ENCODE data around the gene PM20D1.
"Not testable (repeated sequence)": the region's sequence is repeated elsewhere in the genome, so short reads cannot be mapped to it uniquely, and the experiment has no call there.

PM20D1 gene

DNA sequence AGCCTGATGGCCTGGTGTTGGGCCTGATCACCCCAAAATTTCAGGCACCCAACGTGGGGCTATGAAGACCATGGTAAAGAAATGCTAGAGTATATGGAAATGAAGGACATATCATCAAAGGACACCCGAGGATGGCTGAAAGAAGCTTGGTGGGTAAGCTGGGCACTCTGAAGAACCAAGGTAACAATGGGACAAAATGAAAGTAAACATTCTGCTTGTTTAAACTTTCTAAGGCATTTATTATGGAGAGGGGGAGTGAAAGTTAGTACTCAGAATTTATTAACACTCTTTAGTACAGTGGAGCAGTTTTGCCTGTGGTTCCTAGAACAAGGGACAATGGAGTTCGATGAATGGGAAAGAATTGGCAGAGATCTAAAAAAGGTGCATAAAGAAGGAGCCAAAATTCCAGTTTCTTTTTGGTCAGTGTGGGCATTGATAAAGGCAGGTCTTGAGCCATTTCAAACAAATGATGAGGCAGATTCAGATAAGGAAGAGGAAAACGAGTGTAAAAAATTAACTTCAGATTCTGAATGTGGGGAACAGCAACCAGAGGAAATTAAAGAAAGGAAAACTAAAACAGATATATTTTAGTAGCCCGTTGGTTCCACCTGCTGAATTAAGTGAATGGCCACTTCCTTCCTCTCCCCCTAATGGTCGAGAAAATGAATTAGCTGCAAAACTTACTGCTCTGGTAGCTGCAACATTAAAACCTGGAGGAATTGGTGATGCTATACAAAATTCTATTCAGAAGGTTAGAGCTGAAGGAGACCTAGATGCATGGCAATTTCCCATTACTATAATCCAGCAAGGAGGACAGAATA, 8.4 kb upstream of the PM20D1 start:
- no peak for TF ChIP-seq POLR2A (IDR thresholded peaks at IDR 0.05; ENCODE audit: low read depth, low read length)
- no peak for DNase-seq (ENCODE audit: insufficient read length, low spot score)
- no peak for FAIRE-seq

DNA sequence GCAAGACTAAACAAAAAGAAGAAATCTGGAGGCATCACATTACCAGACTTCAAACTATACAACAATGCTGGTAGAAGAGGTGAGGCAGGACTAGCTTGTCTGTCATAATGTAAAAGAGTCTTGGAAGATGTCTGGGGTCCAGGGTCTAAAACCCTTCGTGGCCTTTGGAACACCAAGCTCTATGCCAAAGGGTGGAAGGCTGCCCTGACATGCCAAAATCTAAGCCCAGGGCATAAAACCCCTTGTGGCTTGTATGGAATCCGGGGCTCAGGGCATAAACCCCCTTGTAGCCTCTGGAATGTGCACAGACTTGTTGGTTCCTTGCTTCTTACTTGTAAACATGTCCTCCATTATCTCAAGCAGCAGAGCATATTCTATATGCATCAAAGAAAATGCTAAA, 7.6 kb upstream of the PM20D1 start:
- not testable (repeated sequence) for DNase-seq (ENCODE audit: insufficient read length, low spot score); FAIRE-seq

- no peak for TF ChIP-seq POLR2A (IDR thresholded peaks at IDR 0.05; ENCODE audit: low read depth, low read length)
- FAIRE-seq (no peak), DNase-seq (ENCODE audit: insufficient read length, low spot score) (no peak)
Observed at GRCh38 chr1:205856433-205856832, 6.5 kb upstream of the PM20D1 start.

GRCh38 chr1:205852969-205853368, 3.0 kb upstream of the PM20D1 start:
- no peak for TF ChIP-seq POLR2A (IDR thresholded peaks at IDR 0.05; ENCODE audit: low read depth, low read length)
- DNase-seq (ENCODE audit: insufficient read length, low spot score), result no peak
- no peak for FAIRE-seq

- DNase-seq (ENCODE audit: insufficient read length, low spot score) (no peak), FAIRE-seq (no peak)
- TF ChIP-seq POLR2A (IDR thresholded peaks at IDR 0.05; ENCODE audit: low read depth, low read length), result no peak
Observed at GRCh38 chr1:205851993-205852392, 2.1 kb upstream of the PM20D1 start.

- no peak for TF ChIP-seq POLR2A (IDR thresholded peaks at IDR 0.05; ENCODE audit: low read depth, low read length)
- FAIRE-seq, result no peak
- no peak for DNase-seq (ENCODE audit: insufficient read length, low spot score)
Observed at GRCh38 chr1:205843036-205843859, 6.7 kb downstream of the PM20D1 start.

- FAIRE-seq (no peak), DNase-seq (ENCODE audit: insufficient read length, low spot score) (no peak)
- no peak for TF ChIP-seq POLR2A (IDR thresholded peaks at IDR 0.05; ENCODE audit: low read depth, low read length)
Observed at GRCh38 chr1:205842229-205842628, 7.7 kb downstream of the PM20D1 start.

- FAIRE-seq (no peak), DNase-seq (ENCODE audit: insufficient read length, low spot score) (no peak)
- TF ChIP-seq POLR2A (IDR thresholded peaks at IDR 0.05; ENCODE audit: low read depth, low read length), result no peak
Observed at GRCh38 chr1:205840146-205840923, 9.6 kb downstream of the PM20D1 start.

DNA sequence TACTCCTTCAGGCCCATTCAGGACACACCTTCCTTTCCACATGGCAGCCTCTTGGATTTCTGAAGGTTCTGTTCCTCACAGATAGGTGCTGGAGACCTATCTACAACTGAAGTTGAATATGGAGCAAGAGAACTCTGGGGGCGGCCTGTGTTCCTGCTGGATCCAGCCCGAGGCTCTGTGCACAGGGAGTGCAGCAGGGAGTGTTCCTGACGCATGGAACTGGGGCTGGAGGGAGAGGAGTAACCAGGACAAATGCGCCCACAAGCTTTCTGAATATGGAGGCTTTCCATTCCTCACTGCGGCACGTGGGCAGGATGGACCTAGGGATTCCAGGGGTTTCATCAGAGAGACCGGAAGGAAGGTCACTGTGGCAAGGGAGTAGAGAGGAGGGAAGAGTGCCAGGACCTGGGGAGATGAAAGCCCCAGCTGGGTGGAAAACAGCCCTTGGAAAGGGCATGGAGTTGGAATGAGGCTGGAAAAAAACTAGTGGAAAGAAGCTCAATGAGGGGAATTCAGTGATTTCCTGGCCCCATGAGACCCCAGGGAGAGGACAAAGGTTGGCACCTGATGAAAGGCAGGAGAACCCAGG, 12.5 kb downstream of the PM20D1 start:
- no peak for FAIRE-seq
- TF ChIP-seq POLR2A (IDR thresholded peaks at IDR 0.05; ENCODE audit: low read depth, low read length), result no peak

DNA sequence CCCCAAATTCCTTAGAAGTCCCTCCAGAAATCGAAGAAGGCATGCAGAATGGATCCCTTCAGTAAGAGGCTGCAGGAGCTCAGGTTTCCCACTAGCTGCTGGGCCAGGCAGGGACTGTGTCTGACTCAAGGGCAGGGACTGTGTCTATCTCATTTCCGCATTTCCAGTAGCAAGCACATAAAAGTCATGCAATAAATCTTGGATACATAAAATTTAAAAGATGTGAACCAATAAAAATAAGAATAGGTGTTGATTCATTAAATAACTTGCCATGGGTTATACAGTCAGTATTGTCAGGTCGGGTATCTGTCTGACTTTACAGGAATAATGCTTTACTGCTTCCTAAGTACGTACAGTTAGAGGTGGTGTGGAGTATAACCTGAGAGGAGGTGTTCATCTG, 15.2 kb downstream of the PM20D1 start:
- FAIRE-seq, result no peak
- no peak for DNase-seq (ENCODE audit: insufficient read length, low spot score)
- TF ChIP-seq POLR2A (IDR thresholded peaks at IDR 0.05; ENCODE audit: low read depth, low read length), result no peak

More for the DNA sequence above, 12.5 kb downstream of the PM20D1 start:
- no peak for DNase-seq (ENCODE audit: insufficient read length, low spot score)

GRCh38 chr1:205832326-205832751, 17.6 kb downstream of the PM20D1 start:
- FAIRE-seq (no peak), DNase-seq (ENCODE audit: insufficient read length, low spot score) (no peak)
- TF ChIP-seq POLR2A (IDR thresholded peaks at IDR 0.05; ENCODE audit: low read depth, low read length), result no peak

DNA sequence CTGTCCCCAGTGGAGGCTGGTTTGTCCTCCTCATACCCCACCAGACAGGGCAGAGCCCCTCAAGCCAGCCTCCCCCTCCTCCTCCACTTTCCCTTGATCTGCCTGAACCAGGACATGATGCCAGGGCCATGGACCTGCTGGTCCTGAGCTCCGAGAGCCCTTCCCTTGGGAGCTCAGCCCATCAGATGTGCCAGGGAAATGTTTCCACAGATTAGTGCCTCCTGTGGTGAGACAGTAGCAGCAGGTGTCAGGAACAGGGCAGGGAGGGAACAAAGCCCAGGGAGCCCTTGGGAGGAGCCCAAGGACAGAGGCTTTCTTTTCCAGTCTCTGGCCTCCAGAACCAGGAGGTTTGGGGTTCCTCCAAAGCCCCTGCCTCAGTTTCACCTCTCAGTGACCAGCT, 22.3 kb downstream of the PM20D1 start:
- FAIRE-seq, result no peak

DNA sequence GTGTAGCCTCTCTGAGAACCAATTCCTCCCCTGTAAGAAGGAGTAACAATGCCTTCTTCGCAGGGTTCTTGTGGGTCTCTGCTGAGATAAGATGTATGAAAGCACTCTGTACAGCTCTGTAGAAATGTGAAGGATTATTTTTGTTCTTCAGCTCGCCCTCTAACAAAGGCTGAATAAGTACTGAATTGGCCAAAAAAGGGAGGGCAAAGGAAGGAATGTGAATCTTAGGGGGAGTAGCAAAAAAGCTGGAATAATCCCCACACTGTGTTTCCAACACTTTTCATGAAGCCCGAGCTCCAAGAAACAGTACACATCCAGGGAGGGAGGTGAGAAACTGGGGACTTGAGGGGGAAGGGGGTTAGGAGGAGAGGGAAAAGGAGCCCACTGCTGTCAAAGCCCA, 22.9 kb downstream of the PM20D1 start:
- no peak for FAIRE-seq
- no peak for TF ChIP-seq POLR2A (IDR thresholded peaks at IDR 0.05; ENCODE audit: low read depth, low read length)
- DNase-seq (ENCODE audit: insufficient read length, low spot score), result no peak

More for the DNA sequence above, 22.3 kb downstream of the PM20D1 start:
- no peak for DNase-seq (ENCODE audit: insufficient read length, low spot score)
- TF ChIP-seq POLR2A (IDR thresholded peaks at IDR 0.05; ENCODE audit: low read depth, low read length), result no peak

Measured in H54 (cell line).